Loucy (cell line): Measurements from ENCODE around the gene SPATA17.

Experiments
- H2AFZ ChIP-seq: fragments of 200-600 bp; sonication (generic); 2 replicates; pipeline ENCODE4 v1.6.0; 2016; ENCODE audit warnings: antibody characterized with exemption, mild to moderate bottlenecking, low read length, moderate library complexity
- H3F3A ChIP-seq: fragments of 200-600 bp; 2 replicates; pipeline ENCODE4 v1.6.0; 2016; ENCODE audit warnings: antibody characterized with exemption, low read depth, mild to moderate bottlenecking
- H3K27me3 ChIP-seq: fragments of 200-600 bp; sonication (generic); 2 replicates; pipeline ENCODE4 v1.6.1; 2014; ENCODE audit warnings: low read length, mild to moderate bottlenecking; ENCODE audit not compliant: insufficient read depth, poor library complexity, severe bottlenecking
- H3K36me3 ChIP-seq: fragments of 200-600 bp; sonication (generic); 2 replicates; pipeline ENCODE4 v1.6.1; 2016; ENCODE audit warnings: low read length; ENCODE audit not compliant: insufficient read depth
- H3K4me1 ChIP-seq: fragments of 200-600 bp; sonication (generic); 2 replicates; pipeline ENCODE4 v1.5.1; 2014; ENCODE audit warnings: low read length, mild to moderate bottlenecking; ENCODE audit not compliant: insufficient read depth, poor library complexity, severe bottlenecking
- H3K4me2 ChIP-seq: fragments of 200-600 bp; sonication (generic); 2 replicates; pipeline ENCODE4 v1.6.0; 2014; ENCODE audit warnings: antibody characterized with exemption, low read length, low read depth, mild to moderate bottlenecking; ENCODE audit not compliant: poor library complexity, severe bottlenecking
- H3K4me3 ChIP-seq: fragments of 200-600 bp; sonication (generic); 2 replicates; pipeline ENCODE4 v1.5.1; 2014; ENCODE audit warnings: low read length, mild to moderate bottlenecking, mixed read lengths; ENCODE audit not compliant: poor library complexity, severe bottlenecking
- H3K79me2 ChIP-seq: fragments of 200-600 bp; sonication (generic); 2 replicates; pipeline ENCODE4 v1.6.1; 2014; ENCODE audit warnings: low read length; ENCODE audit not compliant: insufficient read depth
- H3K9ac ChIP-seq: fragments of 200-600 bp; sonication (generic); 2 replicates; pipeline ENCODE4 v1.6.0; 2014; ENCODE audit warnings: mild to moderate bottlenecking, low read depth, low read length, moderate library complexity; ENCODE audit not compliant: poor library complexity, severe bottlenecking
- H3K9me2 ChIP-seq: fragments of 200-600 bp; sonication (generic); replicated peaks from 2 replicates; pipeline ENCODE4 v1.6.1; 2016; ENCODE audit warnings: low read depth, low read length, mixed read lengths
- H3K9me3 ChIP-seq: fragments of 200-600 bp; sonication (generic); 2 replicates; pipeline ENCODE4 v1.6.1; 2014; ENCODE audit warnings: mild to moderate bottlenecking, antibody characterized with exemption, low read length, low read depth; ENCODE audit not compliant: insufficient read depth
- H4K20me1 ChIP-seq: fragments of 200-600 bp; sonication (generic); 2 replicates; pipeline ENCODE4 v1.6.0; 2014; ENCODE audit warnings: antibody characterized with exemption, low read length, mild to moderate bottlenecking; ENCODE audit not compliant: insufficient read depth, poor library complexity, severe bottlenecking
- EZH2phosphoT487 ChIP-seq: fragments of 200-600 bp; IDR thresholded peaks from 2 replicates; pipeline ENCODE4 v1.6.1; 2018; ENCODE audit warnings: antibody characterized with exemption, mild to moderate bottlenecking, moderate library complexity, borderline replicate concordance
- TF ChIP-seq, protein P1 (sequence below): fragments of 200-600 bp; sonication (generic); conservative IDR thresholded peaks from 2 replicates; pipeline ENCODE4 v1.5.1; 2014; ENCODE audit warnings: mild to moderate bottlenecking, antibody characterized with exemption, low read length

Gene SPATA17

DNA sequence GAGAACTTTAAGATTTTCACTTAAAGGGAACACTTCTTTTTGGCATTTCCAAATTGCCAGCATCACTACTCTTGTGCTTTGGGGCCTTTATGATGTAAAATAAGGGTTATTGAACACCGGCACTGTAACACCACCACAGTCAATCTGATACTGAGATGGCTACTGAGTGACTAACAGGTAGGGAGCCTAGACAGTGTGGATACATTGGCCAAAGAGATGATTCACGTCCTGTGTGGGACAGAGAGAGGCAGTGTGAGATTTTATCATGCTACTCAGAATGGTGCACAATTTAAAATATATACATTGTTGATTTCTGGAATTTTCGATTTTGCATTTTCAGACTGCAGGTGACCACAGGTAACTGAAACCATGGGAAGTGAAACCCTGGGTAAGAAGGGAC is 261.6 kb downstream of the SPATA17 start:
- H3K9me3 ChIP-seq: 0 out of 2 replicates have a peak, but pooled peaks cover 2% of the 10 kb centered on the region
- TF ChIP-seq, protein P1, sequence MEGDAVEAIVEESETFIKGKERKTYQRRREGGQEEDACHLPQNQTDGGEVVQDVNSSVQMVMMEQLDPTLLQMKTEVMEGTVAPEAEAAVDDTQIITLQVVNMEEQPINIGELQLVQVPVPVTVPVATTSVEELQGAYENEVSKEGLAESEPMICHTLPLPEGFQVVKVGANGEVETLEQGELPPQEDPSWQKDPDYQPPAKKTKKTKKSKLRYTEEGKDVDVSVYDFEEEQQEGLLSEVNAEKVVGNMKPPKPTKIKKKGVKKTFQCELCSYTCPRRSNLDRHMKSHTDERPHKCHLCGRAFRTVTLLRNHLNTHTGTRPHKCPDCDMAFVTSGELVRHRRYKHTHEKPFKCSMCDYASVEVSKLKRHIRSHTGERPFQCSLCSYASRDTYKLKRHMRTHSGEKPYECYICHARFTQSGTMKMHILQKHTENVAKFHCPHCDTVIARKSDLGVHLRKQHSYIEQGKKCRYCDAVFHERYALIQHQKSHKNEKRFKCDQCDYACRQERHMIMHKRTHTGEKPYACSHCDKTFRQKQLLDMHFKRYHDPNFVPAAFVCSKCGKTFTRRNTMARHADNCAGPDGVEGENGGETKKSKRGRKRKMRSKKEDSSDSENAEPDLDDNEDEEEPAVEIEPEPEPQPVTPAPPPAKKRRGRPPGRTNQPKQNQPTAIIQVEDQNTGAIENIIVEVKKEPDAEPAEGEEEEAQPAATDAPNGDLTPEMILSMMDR: no peak
- TF ChIP-seq EZH2phosphoT487: no peak
- H3K4me3 ChIP-seq: no peak overlapping the region
- H3K36me3 ChIP-seq: no peaks in the 10 kb centered on the region
- no peak overlapping the region for H3K4me2 ChIP-seq
- H3F3A ChIP-seq: no peaks in the 10 kb centered on the region
- H3K27me3 ChIP-seq: no peaks in the 10 kb centered on the region
- no peaks in the 10 kb centered on the region for H4K20me1 ChIP-seq
- H3K9ac ChIP-seq: no peak overlapping the region
- no peaks in the 10 kb centered on the region for H3K9me2 ChIP-seq
- no peak overlapping the region for H2AFZ ChIP-seq
- no peaks in the 10 kb centered on the region for H3K79me2 ChIP-seq
- no peaks in the 10 kb centered on the region for H3K4me1 ChIP-seq

DNA sequence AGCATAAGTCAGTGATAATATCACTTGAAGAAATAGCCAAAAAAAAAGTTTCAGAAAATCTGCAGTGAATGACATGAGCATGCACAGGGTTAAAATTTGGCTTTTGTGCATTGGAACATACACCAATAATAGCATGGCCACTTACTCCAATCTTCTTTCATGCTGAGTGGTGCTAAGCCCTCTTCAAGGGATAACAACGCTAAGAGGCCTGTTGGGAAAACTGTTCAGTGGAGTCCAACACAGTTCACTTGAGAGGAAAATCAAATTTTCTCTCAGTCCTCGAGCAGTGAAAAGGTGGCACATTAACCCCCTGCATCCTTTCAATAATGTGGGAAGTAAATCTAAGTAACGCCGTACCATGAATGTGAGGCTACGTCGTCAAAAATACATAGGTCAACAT is 264.7 kb downstream of the SPATA17 start:
- Histone ChIP-seq H2AFZ (no peak overlapping the region), H3K9me3 (no peaks in the 10 kb centered on the region), H3K4me2 (no peak overlapping the region), H3K4me1 (no peaks in the 10 kb centered on the region), H3K36me3 (no peaks in the 10 kb centered on the region), H4K20me1 (no peaks in the 10 kb centered on the region), H3K4me3 (no peak overlapping the region), H3K27me3 (no peaks in the 10 kb centered on the region), H3K9ac (no peak overlapping the region), H3K9me2 (no peaks in the 10 kb centered on the region), H3K79me2 (no peaks in the 10 kb centered on the region), H3F3A (no peaks in the 10 kb centered on the region)
- TF ChIP-seq EZH2phosphoT487: no peak
- TF ChIP-seq, protein P1: no peak

DNA sequence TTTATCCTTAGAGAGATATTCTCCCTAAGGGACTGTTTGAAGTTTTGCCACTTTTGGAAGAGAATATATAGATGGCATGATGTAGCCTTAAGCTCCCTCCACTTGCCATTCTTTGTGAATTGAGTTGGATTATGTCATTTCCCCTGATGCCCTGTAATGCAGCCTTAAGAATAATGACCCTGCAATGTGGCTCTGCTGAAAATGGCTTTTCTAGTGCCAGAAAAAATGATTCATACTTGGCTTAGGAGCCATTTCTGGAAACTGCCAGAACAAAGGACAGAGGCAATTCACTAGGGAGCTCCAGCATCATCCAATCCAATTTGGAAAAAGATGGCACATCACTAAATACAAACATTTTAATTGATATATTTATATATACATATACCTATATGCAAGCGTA is 265.3 kb downstream of the SPATA17 start:
- TF ChIP-seq, protein P1: no peak
- no peak for TF ChIP-seq EZH2phosphoT487
- H3K9me3 ChIP-seq: no peaks in the 10 kb centered on the region
- no peaks in the 10 kb centered on the region for H3K36me3 ChIP-seq
- no peaks in the 10 kb centered on the region for H3K27me3 ChIP-seq
- no peak overlapping the region for H2AFZ ChIP-seq
- no peaks in the 10 kb centered on the region for H3K79me2 ChIP-seq
- H4K20me1 ChIP-seq: no peaks in the 10 kb centered on the region
- no peaks in the 10 kb centered on the region for H3K4me1 ChIP-seq
- H3F3A ChIP-seq: no peaks in the 10 kb centered on the region
- H3K4me2 ChIP-seq: no peak overlapping the region
- H3K9me2 ChIP-seq: no peaks in the 10 kb centered on the region
- H3K4me3 ChIP-seq: no peak overlapping the region
- H3K9ac ChIP-seq: no peak overlapping the region
